ENCODE results near the gene IPO4.
"Not testable (repeated sequence)": the region's sequence is repeated elsewhere in the genome, so short reads cannot be mapped to it uniquely, and the experiment has no call there.

IPO4 gene

DNA sequence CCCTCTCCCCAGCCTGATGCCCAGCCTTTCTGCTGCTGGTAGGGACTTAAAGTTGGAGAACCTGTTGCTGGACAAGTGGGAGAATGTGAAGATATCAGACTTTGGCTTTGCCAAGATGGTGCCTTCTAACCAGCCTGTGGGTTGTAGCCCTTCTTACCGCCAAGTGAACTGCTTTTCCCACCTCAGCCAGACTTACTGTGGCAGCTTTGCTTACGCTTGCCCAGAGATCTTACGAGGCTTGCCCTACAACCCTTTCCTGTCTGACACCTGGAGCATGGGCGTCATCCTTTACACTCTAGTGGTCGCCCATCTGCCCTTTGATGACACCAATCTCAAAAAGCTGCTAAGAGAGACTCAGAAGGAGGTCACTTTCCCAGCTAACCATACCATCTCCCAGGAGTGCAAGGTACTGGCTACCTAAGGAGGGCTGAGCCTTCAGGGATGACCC is 18.5 kb upstream of the IPO4 start:
- Histone ChIP-seq H3K27ac (ENCODE audit: low read length) (no peak overlapping the region), H3F3A (ENCODE audit: insufficient read depth, low read length) (no peaks in the 10 kb centered on the region), H3K79me2 (ENCODE audit: low read length) (peaks cover 6% of the 10 kb centered on the region), H3K4me3 (ENCODE audit: low read length) (no peak overlapping the region), H3K4me1 (ENCODE audit: low read length) (no peaks in the 10 kb centered on the region), H4K20me1 (ENCODE audit: insufficient read depth, low read length) (no peaks in the 10 kb centered on the region), H2AFZ (ENCODE audit: low read length) (no peak overlapping the region), H3K27me3 (replicated peaks; ENCODE audit: insufficient read depth, low read length) (no peaks in the 10 kb centered on the region), H3K9me3 (replicated peaks; ENCODE audit: insufficient read depth, low read length) (no peaks in the 10 kb centered on the region), H3K9ac (ENCODE audit: low read length) (no peak overlapping the region), H3K4me2 (ENCODE audit: low read depth, low read length) (no peak overlapping the region), H3K9me2 (replicated peaks; ENCODE audit: insufficient read depth, low read length) (no peaks in the 10 kb centered on the region), H3K36me3 (replicated peaks; ENCODE audit: insufficient read depth, low read length) (no peaks in the 10 kb centered on the region)
- no peak for TF ChIP-seq EZH2 (optimal IDR thresholded peaks at IDR 0.05; ENCODE audit: low read depth, low read length)
- no peak for TF ChIP-seq EZH2phosphoT487 (IDR thresholded peaks at IDR 0.05; ENCODE audit: low read length)
- TF ChIP-seq, protein P1, sequence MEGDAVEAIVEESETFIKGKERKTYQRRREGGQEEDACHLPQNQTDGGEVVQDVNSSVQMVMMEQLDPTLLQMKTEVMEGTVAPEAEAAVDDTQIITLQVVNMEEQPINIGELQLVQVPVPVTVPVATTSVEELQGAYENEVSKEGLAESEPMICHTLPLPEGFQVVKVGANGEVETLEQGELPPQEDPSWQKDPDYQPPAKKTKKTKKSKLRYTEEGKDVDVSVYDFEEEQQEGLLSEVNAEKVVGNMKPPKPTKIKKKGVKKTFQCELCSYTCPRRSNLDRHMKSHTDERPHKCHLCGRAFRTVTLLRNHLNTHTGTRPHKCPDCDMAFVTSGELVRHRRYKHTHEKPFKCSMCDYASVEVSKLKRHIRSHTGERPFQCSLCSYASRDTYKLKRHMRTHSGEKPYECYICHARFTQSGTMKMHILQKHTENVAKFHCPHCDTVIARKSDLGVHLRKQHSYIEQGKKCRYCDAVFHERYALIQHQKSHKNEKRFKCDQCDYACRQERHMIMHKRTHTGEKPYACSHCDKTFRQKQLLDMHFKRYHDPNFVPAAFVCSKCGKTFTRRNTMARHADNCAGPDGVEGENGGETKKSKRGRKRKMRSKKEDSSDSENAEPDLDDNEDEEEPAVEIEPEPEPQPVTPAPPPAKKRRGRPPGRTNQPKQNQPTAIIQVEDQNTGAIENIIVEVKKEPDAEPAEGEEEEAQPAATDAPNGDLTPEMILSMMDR (IDR thresholded peaks at IDR 0.05; ENCODE audit: low read length), result no peak
- DNase-seq, result no peak

DNA sequence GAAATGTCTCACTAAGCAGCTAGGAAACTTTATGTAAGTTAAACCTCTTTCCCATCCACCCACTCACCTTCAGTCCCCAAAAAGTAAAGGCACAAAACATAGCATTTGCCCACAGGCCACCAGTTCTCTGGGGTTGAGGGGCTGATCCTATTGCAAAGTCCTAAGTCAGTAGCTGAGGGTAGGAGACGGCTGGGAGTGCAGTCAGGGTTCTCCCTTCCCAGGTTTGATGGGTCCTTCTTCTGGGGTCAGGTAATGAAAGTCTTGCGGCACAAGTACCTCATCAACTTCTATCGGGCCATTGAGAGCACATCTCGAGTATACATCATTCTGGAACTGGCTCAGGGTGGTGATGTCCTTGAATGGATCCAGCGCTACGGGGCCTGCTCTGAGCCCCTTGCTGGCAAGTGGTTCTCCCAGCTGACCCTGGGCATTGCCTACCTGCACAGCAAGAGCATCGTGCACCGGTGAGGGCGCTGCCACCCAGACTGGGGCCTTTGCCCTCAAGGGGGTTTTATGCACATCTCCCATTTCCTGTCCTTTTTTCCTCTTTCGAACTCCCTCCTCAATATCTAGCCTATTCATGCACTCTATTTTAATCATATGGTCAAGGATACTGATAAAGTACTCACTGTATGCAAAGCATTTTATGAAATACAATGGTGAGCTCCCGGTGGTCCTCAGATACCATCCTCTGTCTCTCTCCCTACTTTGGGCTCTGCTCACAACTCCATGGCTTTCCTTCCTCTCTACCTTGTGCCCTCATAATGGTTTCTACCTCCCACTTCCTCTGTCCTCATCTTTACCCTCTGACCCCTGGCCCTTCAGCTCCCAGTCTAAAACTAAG is 17.9 kb upstream of the IPO4 start:
- Histone ChIP-seq H3K9ac (ENCODE audit: low read length) (no peak overlapping the region), H3K79me2 (ENCODE audit: low read length) (peaks cover 3% of the 10 kb centered on the region), H2AFZ (ENCODE audit: low read length) (no peak overlapping the region), H3K36me3 (replicated peaks; ENCODE audit: insufficient read depth, low read length) (no peaks in the 10 kb centered on the region), H3K4me2 (ENCODE audit: low read depth, low read length) (no peak overlapping the region), H4K20me1 (ENCODE audit: insufficient read depth, low read length) (no peaks in the 10 kb centered on the region), H3K9me2 (replicated peaks; ENCODE audit: insufficient read depth, low read length) (no peaks in the 10 kb centered on the region), H3K4me1 (ENCODE audit: low read length) (no peaks in the 10 kb centered on the region), H3K27me3 (replicated peaks; ENCODE audit: insufficient read depth, low read length) (no peaks in the 10 kb centered on the region), H3F3A (ENCODE audit: insufficient read depth, low read length) (no peaks in the 10 kb centered on the region), H3K27ac (ENCODE audit: low read length) (no peak overlapping the region), H3K4me3 (ENCODE audit: low read length) (no peak overlapping the region), H3K9me3 (replicated peaks; ENCODE audit: insufficient read depth, low read length) (no peaks in the 10 kb centered on the region)
- no peak for DNase-seq
- TF ChIP-seq EZH2 (optimal IDR thresholded peaks at IDR 0.05; ENCODE audit: low read depth, low read length), result no peak
- TF ChIP-seq, protein P1 (IDR thresholded peaks at IDR 0.05; ENCODE audit: low read length), result no peak

DNA sequence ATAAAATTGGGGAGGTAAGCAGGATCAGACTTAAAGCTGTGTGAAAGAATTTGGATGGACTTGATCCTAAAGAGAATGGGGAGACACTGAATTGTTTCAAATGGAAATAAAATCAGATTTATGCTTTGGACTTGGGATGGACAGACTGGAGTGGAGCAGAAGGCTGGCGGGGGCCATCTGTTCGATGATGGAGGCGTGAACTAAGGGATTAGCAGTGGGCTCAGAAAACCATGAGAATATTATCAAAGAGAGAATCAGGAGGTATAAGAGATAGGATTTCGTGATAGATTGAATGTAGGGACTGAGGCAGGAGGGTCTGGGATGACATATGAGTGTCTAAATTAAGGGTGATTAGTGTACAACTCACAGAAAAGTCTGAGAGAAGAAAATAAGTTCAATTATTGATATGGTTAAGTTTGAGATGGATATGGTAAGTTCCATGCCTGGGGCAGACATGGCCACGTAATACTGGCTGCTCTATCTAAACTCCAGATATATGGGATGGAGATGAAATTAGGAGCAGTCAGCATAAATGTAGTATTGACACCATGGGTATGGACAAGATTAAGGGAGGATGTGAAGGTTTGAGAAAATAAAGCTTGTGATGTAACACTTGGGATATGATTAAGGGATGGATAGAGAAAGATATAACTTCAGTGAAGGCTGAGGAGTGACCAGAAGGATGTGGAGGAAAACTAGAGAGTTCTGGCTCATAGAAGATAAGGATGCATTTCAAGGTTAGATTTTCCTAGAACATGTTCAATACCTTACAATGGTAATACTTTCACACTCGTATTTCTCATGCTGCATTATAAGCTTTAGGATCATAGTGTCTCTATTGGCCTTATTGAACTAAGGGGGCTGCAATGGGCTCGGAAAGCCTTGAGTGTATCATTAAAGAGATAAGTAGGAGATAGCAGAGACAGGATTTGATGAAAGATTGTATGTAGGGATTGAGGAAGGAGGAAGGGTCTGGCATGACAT is 15.8 kb upstream of the IPO4 start:
- no peaks in the 10 kb centered on the region for H3K36me3 ChIP-seq (replicated peaks; ENCODE audit: insufficient read depth, low read length)

DNA sequence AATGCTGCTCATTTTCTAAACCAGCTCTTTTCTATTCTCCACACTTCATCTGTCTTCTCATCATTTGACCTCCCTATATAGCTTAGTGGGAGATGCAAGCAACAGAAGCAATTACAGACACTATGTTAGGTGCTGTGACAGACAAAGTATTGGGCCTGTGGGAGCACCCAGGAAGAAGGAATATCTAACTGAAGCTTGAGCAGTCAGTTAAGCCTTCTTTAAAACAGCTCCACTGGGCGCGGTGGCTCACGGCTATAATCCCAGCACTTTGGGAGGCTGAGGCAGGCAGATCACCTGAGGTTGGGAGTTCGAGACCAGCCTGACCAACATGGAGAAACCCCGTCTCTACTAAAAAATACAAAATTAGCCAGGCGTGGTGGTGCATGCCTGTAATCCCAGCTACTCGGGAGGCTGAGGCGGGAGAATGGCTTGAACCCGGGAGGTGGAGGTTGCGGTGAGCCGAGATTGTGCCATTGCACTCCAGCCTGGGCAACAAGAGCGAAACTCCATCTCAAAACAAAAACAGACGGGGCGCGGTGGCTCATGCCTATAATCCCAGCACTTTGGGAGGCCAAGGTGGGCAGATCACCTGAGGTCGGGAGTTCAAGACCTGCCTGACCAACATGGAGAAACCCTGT is 14.8 kb upstream of the IPO4 start:
- H3K27ac ChIP-seq (ENCODE audit: low read length); H3K4me3 ChIP-seq (ENCODE audit: low read length); H3F3A ChIP-seq (ENCODE audit: insufficient read depth, low read length); H3K4me2 ChIP-seq (ENCODE audit: low read depth, low read length); H3K27me3 ChIP-seq (replicated peaks; ENCODE audit: insufficient read depth, low read length); H4K20me1 ChIP-seq (ENCODE audit: insufficient read depth, low read length); H3K36me3 ChIP-seq (replicated peaks; ENCODE audit: insufficient read depth, low read length); H3K9me3 ChIP-seq (replicated peaks; ENCODE audit: insufficient read depth, low read length); H3K9me2 ChIP-seq (replicated peaks; ENCODE audit: insufficient read depth, low read length); H3K79me2 ChIP-seq (ENCODE audit: low read length); H2AFZ ChIP-seq (ENCODE audit: low read length); DNase-seq; H3K9ac ChIP-seq (ENCODE audit: low read length); H3K4me1 ChIP-seq (ENCODE audit: low read length): not testable (repeated sequence)

More for the DNA sequence above, 15.8 kb upstream of the IPO4 start:
- Histone ChIP-seq H3K9me3 (replicated peaks; ENCODE audit: insufficient read depth, low read length) (no peaks in the 10 kb centered on the region), H3K4me2 (ENCODE audit: low read depth, low read length) (no peak overlapping the region), H3K9ac (ENCODE audit: low read length) (no peak overlapping the region), H3K4me1 (ENCODE audit: low read length) (no peaks in the 10 kb centered on the region), H3F3A (ENCODE audit: insufficient read depth, low read length) (no peaks in the 10 kb centered on the region), H3K79me2 (ENCODE audit: low read length) (no peaks in the 10 kb centered on the region), H3K9me2 (replicated peaks; ENCODE audit: insufficient read depth, low read length) (no peaks in the 10 kb centered on the region), H3K27me3 (replicated peaks; ENCODE audit: insufficient read depth, low read length) (no peaks in the 10 kb centered on the region), H3K4me3 (ENCODE audit: low read length) (no peak overlapping the region), H4K20me1 (ENCODE audit: insufficient read depth, low read length) (no peaks in the 10 kb centered on the region), H3K27ac (ENCODE audit: low read length) (no peak overlapping the region), H2AFZ (ENCODE audit: low read length) (no peak overlapping the region)
- TF ChIP-seq EZH2phosphoT487 (IDR thresholded peaks at IDR 0.05; ENCODE audit: low read length), result no peak
- no peak for DNase-seq

DNA sequence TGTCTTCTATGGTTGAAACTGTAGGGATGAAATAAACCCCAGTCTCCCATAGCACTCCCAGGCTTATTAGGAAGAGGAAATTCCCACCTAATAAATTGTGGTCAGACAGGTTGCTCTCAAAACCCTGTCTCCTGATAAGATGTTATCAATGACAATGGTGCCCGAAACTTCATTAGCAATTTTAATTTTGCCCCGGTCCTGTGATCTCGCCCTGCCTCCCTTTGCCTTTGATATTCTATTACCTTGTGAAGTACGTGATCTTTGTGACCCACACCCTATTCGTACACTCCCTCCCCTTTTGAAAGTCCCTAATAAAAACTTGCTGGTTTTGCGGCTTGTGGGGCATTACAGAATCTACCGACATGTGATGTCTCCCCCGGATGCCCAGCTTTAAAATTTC is 13.9 kb upstream of the IPO4 start:
- H3K4me3 ChIP-seq (ENCODE audit: low read length), result not testable (repeated sequence)

More for the DNA sequence above, 13.9 kb upstream of the IPO4 start:
- not testable (repeated sequence) for H3K4me2 ChIP-seq (ENCODE audit: low read depth, low read length); H4K20me1 ChIP-seq (ENCODE audit: insufficient read depth, low read length); H3K9ac ChIP-seq (ENCODE audit: low read length); DNase-seq; H3K9me3 ChIP-seq (replicated peaks; ENCODE audit: insufficient read depth, low read length); H3K9me2 ChIP-seq (replicated peaks; ENCODE audit: insufficient read depth, low read length); H3K36me3 ChIP-seq (replicated peaks; ENCODE audit: insufficient read depth, low read length); H3K79me2 ChIP-seq (ENCODE audit: low read length); H3K4me1 ChIP-seq (ENCODE audit: low read length); H3K27ac ChIP-seq (ENCODE audit: low read length); H3K27me3 ChIP-seq (replicated peaks; ENCODE audit: insufficient read depth, low read length); H2AFZ ChIP-seq (ENCODE audit: low read length); H3F3A ChIP-seq (ENCODE audit: insufficient read depth, low read length)
